ACC112 (cell line): ENCODE results near the gene LPCAT1.
A peak's percentile ranks its signal among the peaks of the same experiment; 100 is the strongest.

ENCODE experiments used
- H2AFZ ChIP-seq: fragments of 200-600 bp; sonication (generic); one replicate; pipeline ENCODE4 v1.6.0; 2017; ENCODE audit warnings: antibody characterized with exemption, low read length; ENCODE audit not compliant: unreplicated experiment
- H3K27ac ChIP-seq: fragments of 200-600 bp; sonication (generic); 2 replicates; pipeline ENCODE4 v1.5.1; 2014; ENCODE audit warnings: low read depth, mild to moderate bottlenecking, antibody characterized with exemption, low read length, moderate library complexity
- H3K27me3 ChIP-seq: fragments of 200-600 bp; sonication (generic); 2 replicates; pipeline ENCODE4 v1.6.1; 2014; ENCODE audit warnings: mild to moderate bottlenecking, antibody characterized with exemption, low read length, moderate library complexity, mixed read lengths; ENCODE audit not compliant: insufficient read depth
- H3K36me3 ChIP-seq: fragments of 200-600 bp; sonication (generic); 2 replicates; pipeline ENCODE4 v1.6.1; 2016; ENCODE audit warnings: mild to moderate bottlenecking, antibody characterized with exemption, low read length, moderate library complexity, mixed read lengths; ENCODE audit not compliant: insufficient read depth
- H3K4me1 ChIP-seq: fragments of 200-600 bp; sonication (generic); one replicate; pipeline ENCODE4 v1.6.1; 2016; ENCODE audit warnings: low read length, mixed read lengths; ENCODE audit not compliant: insufficient read depth, unreplicated experiment, control insufficient read depth
- H3K4me3 ChIP-seq: fragments of 200-600 bp; sonication (generic); 2 replicates; pipeline ENCODE4 v1.5.1; 2014; ENCODE audit warnings: mild to moderate bottlenecking, low read depth, low read length
- H3K79me2 ChIP-seq: fragments of 200-600 bp; sonication (generic); one replicate; pipeline ENCODE4 v1.6.0; 2016; ENCODE audit warnings: low read length; ENCODE audit not compliant: control insufficient read depth, unreplicated experiment, insufficient read depth

Gene LPCAT1

GRCh38 chr5:1511651-1512540, 11.9 kb downstream of the LPCAT1 start:
- no peak overlapping the region for H3K4me3 ChIP-seq
- H3K27me3 ChIP-seq: no peaks in the 10 kb centered on the region
- H3K79me2 ChIP-seq: peaks cover 87% of the 10 kb centered on the region
- no peak overlapping the region for H2AFZ ChIP-seq
- H3K4me1 ChIP-seq: peaks cover 24% of the 10 kb centered on the region
- H3K27ac ChIP-seq: peak overlapping the region; percentile 38; the same call in 1 of the 2 replicates
- H3K36me3 ChIP-seq: no peaks in the 10 kb centered on the region; the same call in 1 of the 2 replicates

GRCh38 chr5:1511048-1511447, 12.7 kb downstream of the LPCAT1 start:
- H3K27ac ChIP-seq: no peak overlapping the region
- H3K27me3 ChIP-seq: no peaks in the 10 kb centered on the region
- no peak overlapping the region for H2AFZ ChIP-seq
- no peak overlapping the region for H3K4me3 ChIP-seq
- H3K36me3 ChIP-seq: no peaks in the 10 kb centered on the region; the same call in 1 of the 2 replicates
- H3K79me2 ChIP-seq: peaks cover 87% of the 10 kb centered on the region
- peaks cover 16% of the 10 kb centered on the region for H3K4me1 ChIP-seq

- H3K4me1 ChIP-seq: peaks cover 12% of the 10 kb centered on the region
Observed at GRCh38 chr5:1510631-1511030, 13.1 kb downstream of the LPCAT1 start.

DNA sequence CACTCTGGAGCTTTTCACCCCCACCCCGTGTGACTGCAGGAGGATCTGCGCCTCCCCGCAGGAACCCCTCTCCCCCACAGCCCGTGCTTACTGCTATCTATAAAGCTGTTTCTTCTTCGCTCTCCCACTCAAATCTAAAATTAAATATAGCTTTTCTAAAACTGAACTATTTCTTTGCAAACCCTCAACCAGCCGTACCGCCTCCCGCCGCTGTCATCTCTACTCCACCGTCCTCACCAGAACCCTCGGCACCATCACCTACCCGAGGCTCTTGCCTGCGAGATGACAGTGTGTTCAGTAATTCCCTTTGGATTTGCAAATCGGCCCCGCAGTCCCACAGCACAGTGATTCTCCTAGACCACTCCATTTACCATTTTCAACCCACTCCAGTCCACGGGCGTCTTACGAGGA, 13.6 kb downstream of the LPCAT1 start:
- Histone ChIP-seq H3K36me3 (no peaks in the 10 kb centered on the region; the same call in 1 of the 2 replicates), H3K79me2 (peaks cover 87% of the 10 kb centered on the region), H3K27ac (no peak overlapping the region), H3K4me3 (no peak overlapping the region), H2AFZ (no peak overlapping the region), H3K27me3 (no peaks in the 10 kb centered on the region), H3K4me1 (peaks cover 11% of the 10 kb centered on the region)

More at GRCh38 chr5:1510631-1511030, 13.1 kb downstream of the LPCAT1 start:
- H3K27me3 ChIP-seq: no peaks in the 10 kb centered on the region
- peaks cover 87% of the 10 kb centered on the region for H3K79me2 ChIP-seq
- H3K27ac ChIP-seq: no peak overlapping the region
- H3K4me3 ChIP-seq: no peak overlapping the region
- no peak overlapping the region for H2AFZ ChIP-seq
- no peaks in the 10 kb centered on the region; the same call in 1 of the 2 replicates for H3K36me3 ChIP-seq

DNA sequence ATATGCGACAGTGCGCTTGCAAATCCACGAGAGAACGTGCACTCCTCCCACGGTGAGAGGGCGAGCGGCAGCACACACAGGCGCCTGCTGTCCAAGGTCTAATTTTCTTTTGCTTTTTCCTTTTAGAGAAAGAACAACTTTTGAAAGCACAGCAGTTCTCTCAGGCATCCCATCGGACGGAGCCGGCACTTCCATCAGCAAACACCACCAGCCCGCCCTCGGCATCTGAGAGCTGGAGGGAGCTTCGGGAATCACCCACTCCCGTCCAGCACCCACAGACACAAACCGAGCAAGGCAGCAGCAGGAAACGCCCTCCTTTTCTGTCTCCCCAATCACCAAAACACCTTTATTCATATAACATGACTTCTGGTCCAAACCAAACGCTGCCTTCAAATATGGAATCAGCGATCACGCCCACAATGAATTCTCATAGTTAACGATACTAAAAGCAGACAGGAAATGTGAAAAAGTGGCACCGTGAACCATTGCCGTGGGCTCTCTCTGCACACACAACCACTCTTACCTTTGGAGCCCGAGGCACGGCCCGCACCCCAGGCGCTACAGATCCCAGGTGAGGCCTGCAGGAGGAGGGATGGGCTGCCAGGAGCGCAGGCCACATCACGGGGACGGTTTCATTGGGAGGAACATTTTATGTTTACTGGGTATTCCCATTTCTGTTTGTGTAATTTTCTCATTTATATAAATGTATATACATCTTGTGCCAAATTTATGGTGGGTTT, 14.2 kb downstream of the LPCAT1 start:
- Histone ChIP-seq H3K36me3 (no peaks in the 10 kb centered on the region; the same call in 1 of the 2 replicates), H3K79me2 (peaks cover 87% of the 10 kb centered on the region), H2AFZ (no peak overlapping the region), H3K27me3 (no peaks in the 10 kb centered on the region), H3K4me3 (no peak overlapping the region), H3K4me1 (peaks cover 11% of the 10 kb centered on the region), H3K27ac (no peak overlapping the region)

GRCh38 chr5:1508659-1509290, 15.0 kb downstream of the LPCAT1 start:
- no peak overlapping the region for H2AFZ ChIP-seq
- peaks cover 11% of the 10 kb centered on the region for H3K4me1 ChIP-seq
- no peak overlapping the region for H3K27ac ChIP-seq
- no peaks in the 10 kb centered on the region; the same call in 1 of the 2 replicates for H3K36me3 ChIP-seq
- no peak overlapping the region for H3K4me3 ChIP-seq
- peaks cover 89% of the 10 kb centered on the region for H3K79me2 ChIP-seq
- no peaks in the 10 kb centered on the region for H3K27me3 ChIP-seq

GRCh38 chr5:1507961-1508658, 15.7 kb downstream of the LPCAT1 start:
- H3K4me3 ChIP-seq: no peak overlapping the region
- no peaks in the 10 kb centered on the region for H3K27me3 ChIP-seq
- peaks cover 91% of the 10 kb centered on the region for H3K79me2 ChIP-seq
- no peak overlapping the region for H3K27ac ChIP-seq
- H2AFZ ChIP-seq: no peak overlapping the region
- H3K4me1 ChIP-seq: peaks cover 11% of the 10 kb centered on the region
- no peaks in the 10 kb centered on the region; the same call in 1 of the 2 replicates for H3K36me3 ChIP-seq

DNA sequence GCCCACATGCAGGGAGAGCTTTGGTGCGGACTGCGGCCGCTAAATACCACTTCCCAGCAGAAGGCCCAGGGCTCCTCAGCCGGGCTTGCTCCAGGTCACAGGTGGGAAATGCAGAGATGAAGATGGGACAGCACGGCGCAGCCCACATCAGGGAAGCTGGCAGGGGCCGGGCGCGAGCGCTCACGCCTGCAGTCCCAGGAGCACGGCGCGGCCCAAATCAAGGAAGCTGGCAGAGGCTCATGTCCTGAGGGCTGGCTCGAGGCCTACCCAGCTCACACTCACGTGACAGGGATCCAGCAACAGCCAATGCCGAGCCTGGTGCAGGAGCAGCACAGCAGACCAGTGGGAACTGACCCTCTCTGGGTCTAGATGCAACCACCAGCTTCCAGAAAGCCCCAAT, 16.3 kb downstream of the LPCAT1 start:
- Histone ChIP-seq H3K4me3 (no peak overlapping the region), H3K4me1 (peaks cover 8% of the 10 kb centered on the region), H3K36me3 (no peaks in the 10 kb centered on the region; the same call in 1 of the 2 replicates), H3K79me2 (peaks cover 91% of the 10 kb centered on the region), H3K27me3 (no peaks in the 10 kb centered on the region), H2AFZ (no peak overlapping the region), H3K27ac (no peak overlapping the region)

DNA sequence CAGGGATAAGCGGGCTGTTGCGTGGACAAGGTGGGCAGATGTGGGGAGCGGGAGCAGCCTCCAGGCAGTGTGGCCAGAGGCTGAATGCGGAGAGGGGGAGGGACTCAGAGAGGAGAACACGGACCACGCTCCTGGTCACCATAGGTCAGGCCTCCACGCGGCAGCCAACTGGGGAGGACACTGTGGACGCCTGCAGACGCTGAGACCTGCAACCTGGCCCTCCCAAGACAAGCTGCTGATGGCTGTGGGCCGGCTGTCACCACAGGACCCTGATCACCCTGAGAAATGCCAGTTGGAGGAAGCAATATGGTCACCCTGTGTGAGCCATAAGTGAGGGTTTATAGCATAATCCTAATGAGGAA, 16.8 kb downstream of the LPCAT1 start:
- no peaks in the 10 kb centered on the region for H3K36me3 ChIP-seq

More for the DNA sequence above, 16.8 kb downstream of the LPCAT1 start:
- H3K4me3 ChIP-seq: no peak overlapping the region
- no peaks in the 10 kb centered on the region for H3K27me3 ChIP-seq
- peaks cover 92% of the 10 kb centered on the region for H3K79me2 ChIP-seq
- H3K4me1 ChIP-seq: peaks cover 3% of the 10 kb centered on the region
- H3K27ac ChIP-seq: no peak overlapping the region
- H2AFZ ChIP-seq: no peak overlapping the region
